ENCODE measurements around the gene MTG2. TPM values are rescaled to one million over a fixed set of nuclear protein-coding genes. Genes with fewer than 3 reads are reported as not detected.

Gene MTG2
- total and polyA plus RNA-seq, 4 donors, result 18.3 to 35.5 (median 28.5) TPM

- H3K36me3 ChIP-seq (ENCODE audit: control insufficient read depth in 4 of 4, insufficient read depth in 4 of 4, low read length in 4 of 4), result no peaks in the 10 kb centered on the region
- H3K9me3 ChIP-seq (ENCODE audit: control insufficient read depth in 4 of 4, insufficient read depth in 3 of 4, low read length in 3 of 4), result peaks cover 0 to 8% (median 0%) of the 10 kb centered on the region in 4 donors
- WGBS, 2 donors, result 85 to 87% methylated on average over 18 of the region's 18 CpGs
- no peak for ATAC-seq (ENCODE audit: insufficient read depth, low FRiP score)
- no peak overlapping the region for H3K27ac ChIP-seq (ENCODE audit: low read depth in 1 of 2, low read length in 1 of 2)
- no peak overlapping the region for H3K4me3 ChIP-seq
- no peak for TF ChIP-seq CTCF (IDR thresholded peaks at IDR 0.05; ENCODE audit: control extremely low read depth, extremely low read depth)
- H3K9ac ChIP-seq (ENCODE audit: insufficient read depth in 1 of 2, low read length in 2 of 2), result no peak overlapping the region
- no peak for DNase-seq
- peaks cover 0 to 10% (median 0%) of the 10 kb centered on the region in 5 donors for H3K4me1 ChIP-seq (ENCODE audit: control insufficient read depth in 5 of 5, insufficient read depth in 5 of 5, low read length in 5 of 5)
- H3K27me3 ChIP-seq (ENCODE audit: control insufficient read depth in 3 of 3, insufficient read depth in 3 of 3, low read length in 2 of 3), result peaks cover 9 to 70% (median 21%) of the 10 kb centered on the region in 3 donors
Observed at GRCh38 chr20:62222266-62222850, 39.5 kb downstream of the MTG2 start.

DNA sequence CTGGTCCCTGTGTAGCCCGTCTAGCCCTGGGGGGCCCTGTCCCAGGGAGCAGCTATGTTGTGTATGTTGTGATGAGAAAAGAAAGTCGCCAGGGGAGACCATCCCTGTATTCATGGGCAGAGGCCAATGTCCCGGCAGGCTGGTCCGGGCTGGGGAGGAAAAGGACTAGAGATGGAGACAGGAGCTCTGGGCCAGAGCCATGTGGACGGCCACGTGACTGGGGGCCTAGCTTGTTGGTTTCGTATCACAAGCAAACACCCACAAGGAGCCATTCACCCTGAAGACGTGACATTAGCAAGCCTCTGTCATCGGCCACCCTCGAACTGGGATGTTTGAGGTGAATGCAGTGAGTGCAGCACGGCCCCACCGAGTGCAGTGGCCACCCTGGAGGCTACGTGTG lies 40.1 kb downstream of the MTG2 start:
- peaks cover 0 to 8% (median 0%) of the 10 kb centered on the region in 4 donors for H3K9me3 ChIP-seq (ENCODE audit: control insufficient read depth in 4 of 4, insufficient read depth in 3 of 4, low read length in 3 of 4)
- no peak for DNase-seq
- no peak overlapping the region for H3K9ac ChIP-seq (ENCODE audit: insufficient read depth in 1 of 2, low read length in 2 of 2)
- H3K27ac ChIP-seq (ENCODE audit: low read depth in 1 of 2, low read length in 1 of 2), result no peak overlapping the region
- peaks cover 0 to 10% (median 0%) of the 10 kb centered on the region in 5 donors for H3K4me1 ChIP-seq (ENCODE audit: control insufficient read depth in 5 of 5, insufficient read depth in 5 of 5, low read length in 5 of 5)
- H3K4me3 ChIP-seq, result no peak overlapping the region
- ATAC-seq (ENCODE audit: insufficient read depth, low FRiP score), result no peak
- peaks cover 9 to 64% (median 16%) of the 10 kb centered on the region in 3 donors for H3K27me3 ChIP-seq (ENCODE audit: control insufficient read depth in 3 of 3, insufficient read depth in 3 of 3, low read length in 2 of 3)
- no peak for TF ChIP-seq CTCF (IDR thresholded peaks at IDR 0.05; ENCODE audit: control extremely low read depth, extremely low read depth)
- 72 to 84% methylated on average over 13 of the region's 13 CpGs for WGBS, 2 donors
- H3K36me3 ChIP-seq (ENCODE audit: control insufficient read depth in 4 of 4, insufficient read depth in 4 of 4, low read length in 4 of 4), result no peaks in the 10 kb centered on the region

- ATAC-seq (ENCODE audit: insufficient read depth, low FRiP score) (no peak), DNase-seq (no peak)
- Histone ChIP-seq H3K27ac (ENCODE audit: low read depth in 1 of 2, low read length in 1 of 2) (no peak overlapping the region), H3K4me1 (ENCODE audit: control insufficient read depth in 5 of 5, insufficient read depth in 5 of 5, low read length in 5 of 5) (peaks cover 0 to 10% (median 0%) of the 10 kb centered on the region in 5 donors), H3K9ac (ENCODE audit: insufficient read depth in 1 of 2, low read length in 2 of 2) (no peak overlapping the region), H3K27me3 (ENCODE audit: control insufficient read depth in 3 of 3, insufficient read depth in 3 of 3, low read length in 2 of 3) (peaks cover 9 to 58% (median 10%) of the 10 kb centered on the region in 3 donors), H3K4me3 (no peak overlapping the region), H3K36me3 (ENCODE audit: control insufficient read depth in 4 of 4, insufficient read depth in 4 of 4, low read length in 4 of 4) (no peaks in the 10 kb centered on the region), H3K9me3 (ENCODE audit: control insufficient read depth in 4 of 4, insufficient read depth in 3 of 4, low read length in 3 of 4) (peaks cover 0 to 5% (median 0%) of the 10 kb centered on the region in 4 donors)
- 79 to 83% methylated on average over 9 of the region's 9 CpGs for WGBS, 2 donors
- TF ChIP-seq CTCF (IDR thresholded peaks at IDR 0.05; ENCODE audit: control extremely low read depth, extremely low read depth), result no peak
Observed at GRCh38 chr20:62223571-62223970, 40.7 kb downstream of the MTG2 start.

Data from lung (tissue), 12 donors.